ENCODE data around the gene PPFIA2.

DNA sequence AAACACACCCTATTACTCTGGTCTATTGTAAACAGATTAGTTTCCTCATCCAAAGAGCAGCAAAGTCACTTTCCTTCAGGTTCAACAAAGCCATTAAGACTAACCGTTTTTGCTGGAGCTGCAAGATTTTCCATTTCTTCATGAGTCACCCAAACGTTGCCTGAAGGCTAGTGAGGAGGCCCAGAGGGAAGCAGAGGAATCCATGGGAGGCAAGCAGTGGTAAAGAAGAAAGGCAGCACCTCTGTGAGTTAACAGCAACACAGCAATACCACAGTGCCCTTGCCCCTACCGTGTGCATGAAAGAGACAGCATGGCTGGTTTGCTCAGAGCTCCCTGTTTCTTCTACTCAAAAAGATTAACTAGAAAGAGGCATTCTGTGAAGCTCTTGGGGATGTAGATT is 475.0 kb downstream of the PPFIA2 start:
- TF ChIP-seq, protein P1, sequence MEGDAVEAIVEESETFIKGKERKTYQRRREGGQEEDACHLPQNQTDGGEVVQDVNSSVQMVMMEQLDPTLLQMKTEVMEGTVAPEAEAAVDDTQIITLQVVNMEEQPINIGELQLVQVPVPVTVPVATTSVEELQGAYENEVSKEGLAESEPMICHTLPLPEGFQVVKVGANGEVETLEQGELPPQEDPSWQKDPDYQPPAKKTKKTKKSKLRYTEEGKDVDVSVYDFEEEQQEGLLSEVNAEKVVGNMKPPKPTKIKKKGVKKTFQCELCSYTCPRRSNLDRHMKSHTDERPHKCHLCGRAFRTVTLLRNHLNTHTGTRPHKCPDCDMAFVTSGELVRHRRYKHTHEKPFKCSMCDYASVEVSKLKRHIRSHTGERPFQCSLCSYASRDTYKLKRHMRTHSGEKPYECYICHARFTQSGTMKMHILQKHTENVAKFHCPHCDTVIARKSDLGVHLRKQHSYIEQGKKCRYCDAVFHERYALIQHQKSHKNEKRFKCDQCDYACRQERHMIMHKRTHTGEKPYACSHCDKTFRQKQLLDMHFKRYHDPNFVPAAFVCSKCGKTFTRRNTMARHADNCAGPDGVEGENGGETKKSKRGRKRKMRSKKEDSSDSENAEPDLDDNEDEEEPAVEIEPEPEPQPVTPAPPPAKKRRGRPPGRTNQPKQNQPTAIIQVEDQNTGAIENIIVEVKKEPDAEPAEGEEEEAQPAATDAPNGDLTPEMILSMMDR (IDR thresholded peaks at IDR 0.05): no peak
- TF ChIP-seq POLR2A (IDR thresholded peaks at IDR 0.05): no peak
